Body of pancreas (tissue), 4 donors: ENCODE data around the gene FOXO1. TPM values are rescaled to one million over a fixed set of nuclear protein-coding genes. Genes with fewer than 3 reads are reported as not detected.

Source experiments
- ATAC-seq: fragments of 150-250 bp; one replicate; pipeline ENCODE4 v1.9.1; 2016
- DNase-seq, 4 donors: peaks; one replicate each; pipeline ENCODE4 v3.0.0-alpha.2; 2019
- H3K27ac ChIP-seq, 4 donors: fragments of 200-600 bp; sonication (generic); 1 replicate in 3 of 4; 2 replicates in 1 of 4; pipeline versions ENCODE4 v1.5.1 to v1.6.1; 2016 to 2019; ENCODE audit warnings: mild to moderate bottlenecking in 1 of 4, mixed read lengths in 1 of 4, moderate library complexity in 1 of 4
- H3K27me3 ChIP-seq, 2 donors: fragments of 200-600 bp; sonication (generic); one replicate each; pipeline ENCODE4 v1.6.0; 2016; ENCODE audit warnings: mild to moderate bottlenecking in 1 of 2
- H3K36me3 ChIP-seq, 2 donors: fragments of 200-600 bp; sonication (generic); replicated peaks in 1 of 2; 2 replicates each; pipeline ENCODE4 v1.5.1; 2016; ENCODE audit warnings: low read depth in 2 of 2; ENCODE audit not compliant: insufficient read depth in 1 of 2
- H3K4me1 ChIP-seq: fragments of 200-600 bp; sonication (generic); one replicate; pipeline ENCODE4 v1.6.0; 2016
- H3K4me3 ChIP-seq, 2 donors: fragments of 200-600 bp; sonication (generic); 1 replicate in 1 of 2; 2 replicates in 1 of 2; pipeline ENCODE4 v1.5.1; 2016 to 2019
- H3K9me3 ChIP-seq, 3 donors: fragments of 200-600 bp; sonication (generic); 1 replicate in 2 of 3; 2 replicates in 1 of 3; pipeline ENCODE4 v1.5.1; 2016
- POLR2A ChIP-seq, 3 donors: fragments of 450-650 bp; IDR thresholded peaks; one replicate each; pipeline ENCODE4 v1.6.1; 2016; ENCODE audit warnings: antibody characterized with exemption in 3 of 3, mild to moderate bottlenecking in 2 of 3
- WGBS, 2 donors: methylation state at CpG; one replicate each; pipeline ENCODE4 v1.1.5; 2017; 5-methylcytosine and 5-hydroxymethylcytosine counted together
- intact Hi-C: fragments of 100-400 bp; cut with DNase I; formaldehyde crosslinking; loops from one replicate; pipeline ENCODE4 v1.15.1; 2023
- total RNA-seq, 2 donors: library from RNA; depleted of rRNA; stranded (reverse); fragments of >200 nt; gene quantifications; one replicate each; pipeline ENCODE4 v1.1.0, GENCODE V29; 2016
- TF ChIP-seq, protein P1 (sequence below), 7 experiments: fragments of 450-650 bp in 4 of 7; fragments of 200-600 bp in 3 of 7; sonication (generic) in 3 of 7; IDR thresholded peaks; one replicate each; pipeline ENCODE4 v1.5.1; 2016 to 2019; ENCODE audit warnings: antibody characterized with exemption in 7 of 7

The FOXO1 gene
- total RNA-seq, 2 donors from 2014 or later, result 24.1 to 51.1 TPM

DNA sequence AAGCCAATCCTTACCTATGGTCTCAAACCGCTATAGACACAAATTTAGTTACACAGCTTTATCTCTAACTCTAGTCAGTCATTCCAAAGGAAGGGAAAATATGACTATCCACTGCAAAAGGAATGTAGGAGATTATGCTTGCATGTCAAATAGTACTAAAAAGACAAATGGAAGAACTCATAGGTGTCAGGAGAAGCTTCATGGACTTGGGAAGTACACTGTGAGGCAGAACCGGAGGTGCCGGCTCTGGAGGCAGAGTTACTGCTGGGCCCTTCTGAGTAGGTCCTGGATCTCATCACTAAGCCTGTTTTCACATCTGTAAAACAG is 97.5 kb downstream of the FOXO1 start:
- no peak for ATAC-seq
- H3K9me3 ChIP-seq, result no peaks in the 10 kb centered on the region
- H3K4me1 ChIP-seq, result peaks cover 51% of the 10 kb centered on the region
- H3K27me3 ChIP-seq, result no peaks in the 10 kb centered on the region
- peak overlapping the region in 3 of 4 donors; percentile 1 to 38 (median 3) for H3K27ac ChIP-seq
- TF ChIP-seq, protein P1, sequence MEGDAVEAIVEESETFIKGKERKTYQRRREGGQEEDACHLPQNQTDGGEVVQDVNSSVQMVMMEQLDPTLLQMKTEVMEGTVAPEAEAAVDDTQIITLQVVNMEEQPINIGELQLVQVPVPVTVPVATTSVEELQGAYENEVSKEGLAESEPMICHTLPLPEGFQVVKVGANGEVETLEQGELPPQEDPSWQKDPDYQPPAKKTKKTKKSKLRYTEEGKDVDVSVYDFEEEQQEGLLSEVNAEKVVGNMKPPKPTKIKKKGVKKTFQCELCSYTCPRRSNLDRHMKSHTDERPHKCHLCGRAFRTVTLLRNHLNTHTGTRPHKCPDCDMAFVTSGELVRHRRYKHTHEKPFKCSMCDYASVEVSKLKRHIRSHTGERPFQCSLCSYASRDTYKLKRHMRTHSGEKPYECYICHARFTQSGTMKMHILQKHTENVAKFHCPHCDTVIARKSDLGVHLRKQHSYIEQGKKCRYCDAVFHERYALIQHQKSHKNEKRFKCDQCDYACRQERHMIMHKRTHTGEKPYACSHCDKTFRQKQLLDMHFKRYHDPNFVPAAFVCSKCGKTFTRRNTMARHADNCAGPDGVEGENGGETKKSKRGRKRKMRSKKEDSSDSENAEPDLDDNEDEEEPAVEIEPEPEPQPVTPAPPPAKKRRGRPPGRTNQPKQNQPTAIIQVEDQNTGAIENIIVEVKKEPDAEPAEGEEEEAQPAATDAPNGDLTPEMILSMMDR (IDR thresholded peaks at IDR 0.05), result no peak
- TF ChIP-seq POLR2A (IDR thresholded peaks at IDR 0.05), result no peak
- WGBS, 2 donors, result 52 to 69% methylated on average over 3 of the region's 3 CpGs
- H3K4me3 ChIP-seq, result no peak overlapping the region
- H3K36me3 ChIP-seq, result no peaks in the 10 kb centered on the region
- no peak for DNase-seq
- intact Hi-C loops, result no loop called here

DNA sequence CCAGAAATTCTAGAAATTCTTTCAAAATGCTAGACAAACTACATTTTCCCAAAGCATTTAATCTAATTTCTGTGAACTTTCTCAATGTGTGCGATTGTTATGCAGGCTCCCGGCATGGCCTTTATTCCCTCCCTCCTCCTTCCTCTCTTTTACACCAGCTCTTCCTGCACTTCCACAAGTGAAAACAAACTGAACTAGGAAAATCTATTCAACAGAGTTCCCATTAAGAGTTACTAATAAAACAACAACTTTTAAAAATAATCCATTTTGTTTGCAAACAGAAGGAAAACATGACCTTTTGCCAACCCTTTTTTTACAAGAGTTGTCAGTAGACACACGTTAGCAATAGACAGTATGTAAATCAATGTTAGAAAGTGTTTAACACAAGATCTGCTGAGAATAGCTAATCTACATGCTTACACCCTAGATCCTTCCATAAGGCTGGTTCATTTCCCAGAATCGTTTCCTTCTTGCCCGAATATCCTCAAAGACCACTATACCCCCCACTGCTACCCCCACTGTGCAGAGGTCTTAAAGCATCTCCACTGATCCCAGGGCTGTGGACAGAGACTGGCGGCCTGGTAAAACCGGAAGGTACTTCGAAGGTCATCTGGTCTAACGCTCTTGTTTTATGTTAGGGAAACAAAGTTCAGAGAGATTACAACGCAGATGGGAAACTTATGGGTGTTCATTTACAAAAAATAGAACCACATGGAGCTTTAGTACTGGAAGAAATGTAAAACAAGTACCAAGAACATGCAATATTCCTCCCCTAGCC is 98.0 kb downstream of the FOXO1 start:
- 25 to 40% methylated on average over 10 of the region's 10 CpGs for WGBS, 2 donors
- Histone ChIP-seq H3K9me3 (no peaks in the 10 kb centered on the region), H3K4me1 (peaks cover 57% of the 10 kb centered on the region), H3K4me3 (no peak overlapping the region), H3K27me3 (no peaks in the 10 kb centered on the region), H3K36me3 (no peaks in the 10 kb centered on the region), H3K27ac (peak overlapping the region in 3 of 4 donors; percentile 1 to 38 (median 3))
- no peak for ATAC-seq
- intact Hi-C loops, result no loop called here
- DNase-seq, result no peak
- no peak for TF ChIP-seq POLR2A (IDR thresholded peaks at IDR 0.05)
- TF ChIP-seq, protein P1 (IDR thresholded peaks at IDR 0.05), result no peak

- no peak for TF ChIP-seq POLR2A (IDR thresholded peaks at IDR 0.05)
- intact Hi-C loops, result no loop called here
- Histone ChIP-seq H3K9me3 (no peaks in the 10 kb centered on the region), H3K27ac (no peak overlapping the region), H3K36me3 (no peaks in the 10 kb centered on the region), H3K4me1 (peaks cover 72% of the 10 kb centered on the region), H3K4me3 (no peak overlapping the region), H3K27me3 (no peaks in the 10 kb centered on the region)
- ATAC-seq (no peak), DNase-seq (no peak)
- WGBS, 2 donors, result 58 to 66% methylated on average over 2 of the region's 2 CpGs
Observed at GRCh38 chr13:40566811-40567210, 99.6 kb downstream of the FOXO1 start.

GRCh38 chr13:40565282-40566148 is 100.9 kb downstream of the FOXO1 start:
- peak overlapping the region in 1 of 4 donors; percentile 33 for H3K27ac ChIP-seq
- no peaks in the 10 kb centered on the region for H3K9me3 ChIP-seq
- intact Hi-C loops, result no loop called here
- no peak for DNase-seq
- no peaks in the 10 kb centered on the region for H3K36me3 ChIP-seq
- no peak for ATAC-seq
- 87 to 94% methylated on average over 5 of the region's 5 CpGs for WGBS, 2 donors
- H3K27me3 ChIP-seq, result no peaks in the 10 kb centered on the region
- no peak overlapping the region for H3K4me3 ChIP-seq
- TF ChIP-seq POLR2A (IDR thresholded peaks at IDR 0.05), result no peak
- TF ChIP-seq, protein P1 (IDR thresholded peaks at IDR 0.05), result no peak
- peaks cover 72% of the 10 kb centered on the region for H3K4me1 ChIP-seq

DNA sequence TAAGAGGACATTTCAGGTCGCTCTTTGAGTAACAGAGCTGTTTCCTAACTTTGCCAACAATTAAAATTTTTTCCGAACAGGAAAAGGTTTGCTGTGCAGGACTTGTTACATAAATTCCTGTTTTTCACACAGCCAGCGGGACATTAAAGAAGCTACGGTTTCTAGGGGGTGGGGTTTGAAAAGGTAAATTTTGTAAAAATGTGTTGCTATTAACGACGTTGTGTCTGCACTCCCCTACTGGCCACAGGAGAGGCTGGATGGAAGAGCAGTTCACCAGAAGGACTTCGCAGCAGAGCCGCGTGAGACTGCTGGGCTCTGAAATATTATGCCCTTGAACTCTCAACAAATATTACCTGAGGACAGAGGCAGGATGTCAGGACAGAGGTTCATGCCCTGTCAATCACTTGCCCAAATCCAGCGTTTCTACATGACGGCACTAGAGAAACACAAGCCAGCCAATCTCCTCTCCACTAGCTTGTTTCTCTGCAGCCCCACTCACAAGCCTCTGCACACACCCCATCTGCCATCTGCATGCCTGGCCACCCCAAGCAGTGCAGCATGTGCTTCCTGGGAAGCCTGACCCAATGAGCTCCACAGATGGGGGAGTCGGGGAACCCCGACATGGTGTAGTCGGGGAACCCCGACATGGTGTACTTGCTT is 102.0 kb downstream of the FOXO1 start:
- Histone ChIP-seq H3K36me3 (no peaks in the 10 kb centered on the region), H3K4me1 (peaks cover 66% of the 10 kb centered on the region), H3K27ac (peak overlapping the region in 3 of 4 donors; percentile 33 to 63 (median 51)), H3K9me3 (no peaks in the 10 kb centered on the region), H3K4me3 (no peak overlapping the region), H3K27me3 (no peaks in the 10 kb centered on the region)
- WGBS, 2 donors, result 15 to 24% methylated on average over 15 of the region's 15 CpGs
- peak; percentile 47 for ATAC-seq
- intact Hi-C loops, result no loop called here
- DNase-seq, result peak in 1 of 4 donors; percentile 23
- no peak for TF ChIP-seq POLR2A (IDR thresholded peaks at IDR 0.05)
- TF ChIP-seq, protein P1 (IDR thresholded peaks at IDR 0.05), result peak in 4 of 7 experiments; percentile 26 to 42 (median 40)
